Measurements from ENCODE around the gene ERGIC1.
"Not testable (repeated sequence)": the region's sequence is repeated elsewhere in the genome, so short reads cannot be mapped to it uniquely, and the experiment has no call there.

ERGIC1 gene

GRCh38 chr5:172799416-172799815 is 34.6 kb upstream of the ERGIC1 start:
- DNase-seq (ENCODE audit: extremely low spot score, insufficient read length, low read depth) (no peak), FAIRE-seq (no peak)

GRCh38 chr5:172800088-172800551 is 33.9 kb upstream of the ERGIC1 start:
- DNase-seq (ENCODE audit: extremely low spot score, insufficient read length, low read depth) (no peak), FAIRE-seq (no peak)

DNA sequence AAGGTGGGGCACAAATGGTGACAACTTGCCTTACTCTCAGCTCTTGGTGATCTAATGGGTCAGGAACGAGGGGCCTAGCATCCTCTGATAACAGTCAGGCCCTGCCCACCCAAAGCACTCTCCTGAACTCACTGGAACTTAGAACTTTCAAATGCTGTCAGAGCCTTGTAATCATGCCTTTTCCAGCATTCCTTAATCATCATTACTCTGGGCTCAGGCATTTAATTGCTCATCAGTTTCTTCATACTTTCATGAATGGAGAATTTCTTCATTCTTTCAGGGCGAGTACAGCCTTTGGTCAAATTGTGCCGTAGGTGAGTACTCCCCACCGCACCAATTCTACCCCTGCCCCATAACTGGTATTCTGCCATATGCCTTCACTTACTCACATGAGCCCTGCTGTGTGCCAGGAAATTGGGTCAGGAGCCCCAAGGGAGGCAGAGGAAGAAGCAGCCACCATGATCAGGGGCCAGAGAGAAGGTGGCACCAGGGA is 32.8 kb upstream of the ERGIC1 start:
- DNase-seq (ENCODE audit: extremely low spot score, insufficient read length, low read depth) (no peak), FAIRE-seq (no peak)

DNA sequence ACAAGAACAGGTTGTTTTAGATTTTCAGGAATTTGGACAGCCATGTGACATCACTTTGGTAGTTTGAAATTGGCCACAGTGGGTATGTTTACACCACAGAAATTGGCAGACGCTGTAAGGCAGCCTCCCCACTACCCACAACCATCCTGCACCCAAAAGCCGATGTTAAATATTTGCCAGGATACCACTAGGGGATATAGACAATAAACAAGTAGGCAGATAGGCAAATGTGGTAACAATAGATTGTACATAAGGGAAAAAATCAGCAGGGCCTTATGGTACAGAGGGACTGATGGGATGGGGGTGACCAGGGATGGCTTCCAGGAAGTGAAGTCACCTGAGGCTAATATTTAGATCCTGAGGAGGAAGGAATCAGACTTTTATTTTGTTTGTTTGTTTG is 31.9 kb upstream of the ERGIC1 start:
- FAIRE-seq = no peak
- no peak for DNase-seq (ENCODE audit: extremely low spot score, insufficient read length, low read depth)

GRCh38 chr5:172802567-172803176 is 31.4 kb upstream of the ERGIC1 start:
- DNase-seq (ENCODE audit: extremely low spot score, insufficient read length, low read depth) (no peak), FAIRE-seq (no peak)

- FAIRE-seq = no peak
- no peak for DNase-seq (ENCODE audit: extremely low spot score, insufficient read length, low read depth)
Measured at GRCh38 chr5:172805018-172805683, 28.9 kb upstream of the ERGIC1 start.

- FAIRE-seq (no peak), DNase-seq (ENCODE audit: extremely low spot score, insufficient read length, low read depth) (no peak)
Measured at GRCh38 chr5:172805736-172806255, 28.3 kb upstream of the ERGIC1 start.

- DNase-seq (ENCODE audit: extremely low spot score, insufficient read length, low read depth) = peak; percentile 88
- peak; percentile 96 for FAIRE-seq
Measured at GRCh38 chr5:172806897-172807672, 27.0 kb upstream of the ERGIC1 start.

DNA sequence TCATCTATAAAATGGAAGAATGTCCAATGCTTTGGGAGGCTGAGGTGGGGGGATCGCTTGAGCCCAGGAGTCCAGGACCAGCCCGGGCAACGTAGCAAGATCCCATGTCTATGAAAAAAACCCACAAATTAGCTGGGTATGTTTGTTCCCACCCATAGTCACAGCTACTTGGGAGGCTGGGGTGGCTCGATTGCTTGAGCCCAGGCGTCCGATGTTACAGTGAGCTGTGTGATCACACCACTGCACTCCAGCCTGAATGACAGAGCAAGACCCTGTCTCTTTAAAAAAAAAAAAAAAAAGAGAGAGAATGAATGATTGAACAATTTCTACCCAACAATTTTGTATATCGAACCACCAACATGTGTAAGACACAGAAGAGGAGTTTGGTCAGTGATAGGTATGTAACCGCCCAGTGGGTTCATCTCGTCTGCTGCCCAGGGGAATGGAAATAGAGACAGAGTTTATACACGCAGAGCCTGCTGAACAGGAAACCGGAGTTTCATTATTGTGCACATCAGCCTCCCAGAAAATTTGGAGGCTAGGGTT is 26.2 kb upstream of the ERGIC1 start:
- DNase-seq (ENCODE audit: extremely low spot score, insufficient read length, low read depth) = no peak
- no peak for FAIRE-seq

- FAIRE-seq = no peak
Measured at GRCh38 chr5:172809774-172810173, 24.3 kb upstream of the ERGIC1 start.

GRCh38 chr5:172810996-172811395 is 23.1 kb upstream of the ERGIC1 start:
- not testable (repeated sequence) for FAIRE-seq; DNase-seq (ENCODE audit: extremely low spot score, insufficient read length, low read depth)

More at GRCh38 chr5:172809774-172810173, 24.3 kb upstream of the ERGIC1 start:
- no peak for DNase-seq (ENCODE audit: extremely low spot score, insufficient read length, low read depth)

GRCh38 chr5:172815631-172816030 is 18.4 kb upstream of the ERGIC1 start:
- FAIRE-seq (no peak), DNase-seq (ENCODE audit: extremely low spot score, insufficient read length, low read depth) (no peak)

GRCh38 chr5:172816925-172817562 is 17.0 kb upstream of the ERGIC1 start:
- FAIRE-seq (no peak), DNase-seq (ENCODE audit: extremely low spot score, insufficient read length, low read depth) (no peak)

DNA sequence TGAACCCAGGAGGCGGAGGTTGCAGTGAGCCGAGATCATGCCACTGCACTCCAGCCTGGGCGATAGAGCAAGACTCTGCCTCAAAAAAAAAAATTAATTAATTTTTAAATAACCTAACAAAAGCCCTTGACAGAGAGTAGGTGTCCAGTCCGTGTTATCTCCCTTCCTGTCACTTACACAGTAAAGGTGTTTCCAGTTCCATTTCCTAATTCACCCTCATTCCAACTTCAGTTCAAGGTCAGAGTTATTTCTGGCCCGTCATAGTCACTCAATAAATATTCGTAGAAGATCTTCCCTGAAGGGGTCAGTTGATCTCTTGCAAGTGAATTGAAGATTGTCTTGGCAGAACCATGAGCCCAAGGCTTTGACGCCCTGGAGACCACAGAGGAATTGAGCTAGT is 16.4 kb upstream of the ERGIC1 start:
- FAIRE-seq = no peak
- DNase-seq (ENCODE audit: extremely low spot score, insufficient read length, low read depth) = no peak

DNA sequence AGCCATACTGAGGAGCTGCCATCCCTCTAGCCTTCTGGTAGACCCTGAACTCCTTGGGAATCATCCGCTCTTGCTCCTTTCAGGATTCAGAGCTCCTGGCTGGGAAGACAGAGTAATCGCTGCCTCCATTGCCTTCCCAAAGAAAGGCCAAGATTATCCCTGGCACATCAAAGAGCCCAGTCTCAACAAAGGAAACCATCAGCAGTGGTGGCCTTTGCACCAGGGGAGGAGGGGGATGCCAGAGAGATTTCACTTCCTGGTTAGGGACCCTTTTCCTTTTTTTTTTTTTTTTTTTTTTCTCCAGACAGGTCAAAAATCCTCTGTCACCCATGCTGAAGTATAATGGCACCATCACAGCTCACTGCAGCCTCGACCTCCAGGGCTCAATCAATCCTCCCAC is 16.0 kb upstream of the ERGIC1 start:
- DNase-seq (ENCODE audit: extremely low spot score, insufficient read length, low read depth) (no peak), FAIRE-seq (no peak)

- DNase-seq (ENCODE audit: extremely low spot score, insufficient read length, low read depth) (no peak), FAIRE-seq (no peak)
Measured at GRCh38 chr5:172819569-172819968, 14.5 kb upstream of the ERGIC1 start.

DNA sequence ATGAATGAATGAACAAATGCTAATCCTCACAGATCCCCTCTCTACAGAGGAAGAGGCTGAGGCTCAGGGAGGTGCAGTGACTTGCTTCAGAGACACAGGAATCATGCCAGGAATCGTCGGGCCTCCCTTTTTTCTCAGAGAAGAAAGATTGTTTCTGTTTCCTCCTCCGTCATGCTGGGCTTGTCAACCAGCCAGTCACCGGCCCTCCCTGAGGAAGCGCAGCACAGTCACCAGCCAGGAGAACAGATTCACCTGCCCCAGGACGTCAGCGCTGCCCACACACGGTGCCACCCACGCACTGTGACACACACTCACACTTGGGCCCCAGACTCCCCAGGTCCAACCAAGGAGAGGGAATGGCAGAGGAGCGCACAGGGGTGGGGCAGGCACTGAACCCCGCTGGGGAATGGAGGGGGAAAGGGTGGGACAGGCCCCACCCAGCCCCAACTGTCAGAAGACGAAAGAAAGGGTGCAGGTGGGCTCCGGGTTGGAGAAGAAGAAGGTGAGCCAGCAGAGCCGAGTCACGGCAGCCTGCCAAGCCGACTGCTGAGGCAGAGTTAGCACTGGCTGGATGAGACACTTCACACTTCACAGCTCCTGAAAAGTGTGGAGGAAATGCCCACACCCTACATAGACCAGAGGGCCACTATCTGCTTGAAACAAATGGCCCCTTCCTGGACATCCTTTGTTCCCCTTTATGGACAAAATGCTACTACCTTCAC is 13.8 kb upstream of the ERGIC1 start:
- FAIRE-seq = no peak
- DNase-seq (ENCODE audit: extremely low spot score, insufficient read length, low read depth) = no peak

DNA sequence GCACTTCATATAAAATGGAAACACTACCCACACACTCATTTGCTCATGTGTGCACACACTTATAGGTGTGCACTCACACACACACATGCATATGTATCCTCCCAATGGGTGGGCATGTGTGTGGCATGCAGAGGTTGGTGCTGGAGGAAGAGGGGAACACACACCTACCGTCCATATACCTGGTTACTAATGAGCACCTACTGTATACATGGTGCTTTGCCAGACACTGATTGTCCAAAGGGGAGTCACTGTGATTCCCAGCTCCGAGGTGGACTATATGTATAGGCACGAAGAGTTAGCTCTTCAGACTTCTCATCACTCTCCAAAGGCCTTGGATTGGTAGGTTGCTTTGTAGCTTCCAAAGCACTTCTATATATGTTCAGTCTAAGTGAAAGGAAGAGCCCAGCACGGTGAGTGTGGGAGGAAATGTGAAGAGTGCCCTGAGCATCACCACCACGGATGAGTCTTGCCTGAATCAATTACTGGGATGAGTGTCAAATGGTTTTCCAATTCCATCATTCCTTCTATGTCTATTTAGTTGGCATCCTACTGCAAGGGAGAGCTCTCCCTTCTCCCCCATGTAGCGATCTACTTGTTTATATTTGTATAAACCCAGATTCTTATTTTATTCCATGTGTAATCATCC is 12.6 kb upstream of the ERGIC1 start:
- DNase-seq (ENCODE audit: extremely low spot score, insufficient read length, low read depth) (no peak), FAIRE-seq (no peak)

GRCh38 chr5:172823840-172824362 is 10.2 kb upstream of the ERGIC1 start:
- FAIRE-seq (no peak), DNase-seq (ENCODE audit: extremely low spot score, insufficient read length, low read depth) (no peak)
